ENCODE data around the gene KIF6. TPM values are rescaled to one million over a fixed set of nuclear protein-coding genes. Genes with fewer than 3 reads are reported as not detected.

KIF6 gene
- total RNA-seq, 1 donor from 2014 or later: 0.43 TPM

DNA sequence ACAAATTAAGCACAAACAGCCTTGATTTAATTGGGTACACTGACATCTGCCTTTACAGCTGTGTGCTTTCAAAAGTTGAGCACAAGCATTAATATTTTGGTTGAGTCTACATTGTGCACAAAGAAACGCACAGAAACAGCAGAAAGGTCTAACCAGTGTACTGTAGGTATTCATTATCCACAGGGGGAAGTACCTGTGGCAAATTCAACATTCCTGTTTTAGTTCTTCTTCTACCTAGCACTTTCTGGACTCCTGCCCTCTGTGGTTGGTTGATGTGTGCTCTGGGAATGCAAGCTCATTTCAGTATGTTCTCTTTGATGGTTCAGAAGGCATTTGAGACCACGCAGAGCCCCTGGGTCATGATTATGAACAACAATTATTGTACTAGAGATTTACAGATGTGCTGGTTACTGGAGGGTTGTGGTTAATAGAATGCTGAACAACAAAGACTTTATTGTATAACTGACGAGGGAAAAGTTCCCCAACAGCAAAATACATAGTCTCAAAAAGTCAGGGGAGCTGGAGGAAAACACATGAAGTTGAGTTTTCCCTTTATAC, 40.4 kb upstream of the KIF6 start:
- TF ChIP-seq, protein P1, sequence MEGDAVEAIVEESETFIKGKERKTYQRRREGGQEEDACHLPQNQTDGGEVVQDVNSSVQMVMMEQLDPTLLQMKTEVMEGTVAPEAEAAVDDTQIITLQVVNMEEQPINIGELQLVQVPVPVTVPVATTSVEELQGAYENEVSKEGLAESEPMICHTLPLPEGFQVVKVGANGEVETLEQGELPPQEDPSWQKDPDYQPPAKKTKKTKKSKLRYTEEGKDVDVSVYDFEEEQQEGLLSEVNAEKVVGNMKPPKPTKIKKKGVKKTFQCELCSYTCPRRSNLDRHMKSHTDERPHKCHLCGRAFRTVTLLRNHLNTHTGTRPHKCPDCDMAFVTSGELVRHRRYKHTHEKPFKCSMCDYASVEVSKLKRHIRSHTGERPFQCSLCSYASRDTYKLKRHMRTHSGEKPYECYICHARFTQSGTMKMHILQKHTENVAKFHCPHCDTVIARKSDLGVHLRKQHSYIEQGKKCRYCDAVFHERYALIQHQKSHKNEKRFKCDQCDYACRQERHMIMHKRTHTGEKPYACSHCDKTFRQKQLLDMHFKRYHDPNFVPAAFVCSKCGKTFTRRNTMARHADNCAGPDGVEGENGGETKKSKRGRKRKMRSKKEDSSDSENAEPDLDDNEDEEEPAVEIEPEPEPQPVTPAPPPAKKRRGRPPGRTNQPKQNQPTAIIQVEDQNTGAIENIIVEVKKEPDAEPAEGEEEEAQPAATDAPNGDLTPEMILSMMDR (IDR thresholded peaks at IDR 0.05): no peak
- intact Hi-C loops (cut with DNase I): no loop called here

DNA sequence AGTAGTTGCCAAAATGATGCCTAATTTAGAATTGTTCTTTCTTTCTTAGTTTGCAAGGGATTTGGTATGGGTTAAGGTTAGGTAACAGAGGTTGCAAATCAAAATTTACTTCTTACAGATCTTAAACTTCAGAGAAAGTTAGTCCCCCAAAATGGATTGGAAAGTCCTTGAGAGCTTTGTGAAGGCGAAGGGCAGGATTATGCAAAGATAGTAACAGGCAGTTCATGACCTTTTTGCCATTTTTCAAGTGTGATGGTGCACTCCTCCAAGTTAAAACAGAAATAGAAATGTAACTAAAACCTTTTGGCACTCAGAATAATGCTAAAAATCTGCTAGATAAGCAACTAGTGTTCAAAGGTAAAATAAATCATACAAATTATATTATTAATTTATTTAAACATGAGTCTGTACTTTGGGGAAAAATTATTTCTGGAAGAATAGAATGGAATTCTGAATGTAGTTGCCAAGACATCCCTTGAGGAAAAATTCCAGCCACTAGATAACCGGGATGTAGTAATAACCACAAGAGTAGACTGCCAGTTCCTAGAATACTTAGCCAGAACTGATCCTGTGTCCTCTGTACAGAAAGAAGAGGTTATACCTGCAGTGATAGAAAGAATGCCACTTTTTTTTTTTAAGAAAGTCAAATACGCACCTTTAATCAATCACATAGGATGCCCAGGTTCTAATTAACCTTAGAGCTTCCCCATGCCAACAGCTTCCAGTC, 35.2 kb upstream of the KIF6 start:
- Histone ChIP-seq H3K4me3 (no peak overlapping the region), H3K27me3 (no peaks in the 10 kb centered on the region), H3K4me1 (peaks cover 0 to 8% of the 10 kb centered on the region in 2 donors), H3K36me3 (no peaks in the 10 kb centered on the region), H3K9me3 (no peaks in the 10 kb centered on the region), H3K27ac (no peak overlapping the region)
- no peak for DNase-seq (ENCODE audit: low spot score in 2 of 2)
- intact Hi-C loops (cut with DNase I): no loop called here
- TF ChIP-seq, protein P1 (IDR thresholded peaks at IDR 0.05): no peak

More for the DNA sequence above, 40.4 kb upstream of the KIF6 start:
- no peaks in the 10 kb centered on the region for H3K27me3 ChIP-seq
- no peak overlapping the region for H3K4me3 ChIP-seq
- H3K4me1 ChIP-seq: peaks cover 0 to 4% of the 10 kb centered on the region in 2 donors
- DNase-seq (ENCODE audit: low spot score in 2 of 2): no peak
- H3K36me3 ChIP-seq: no peaks in the 10 kb centered on the region
- no peaks in the 10 kb centered on the region for H3K9me3 ChIP-seq
- H3K27ac ChIP-seq: no peak overlapping the region

DNA sequence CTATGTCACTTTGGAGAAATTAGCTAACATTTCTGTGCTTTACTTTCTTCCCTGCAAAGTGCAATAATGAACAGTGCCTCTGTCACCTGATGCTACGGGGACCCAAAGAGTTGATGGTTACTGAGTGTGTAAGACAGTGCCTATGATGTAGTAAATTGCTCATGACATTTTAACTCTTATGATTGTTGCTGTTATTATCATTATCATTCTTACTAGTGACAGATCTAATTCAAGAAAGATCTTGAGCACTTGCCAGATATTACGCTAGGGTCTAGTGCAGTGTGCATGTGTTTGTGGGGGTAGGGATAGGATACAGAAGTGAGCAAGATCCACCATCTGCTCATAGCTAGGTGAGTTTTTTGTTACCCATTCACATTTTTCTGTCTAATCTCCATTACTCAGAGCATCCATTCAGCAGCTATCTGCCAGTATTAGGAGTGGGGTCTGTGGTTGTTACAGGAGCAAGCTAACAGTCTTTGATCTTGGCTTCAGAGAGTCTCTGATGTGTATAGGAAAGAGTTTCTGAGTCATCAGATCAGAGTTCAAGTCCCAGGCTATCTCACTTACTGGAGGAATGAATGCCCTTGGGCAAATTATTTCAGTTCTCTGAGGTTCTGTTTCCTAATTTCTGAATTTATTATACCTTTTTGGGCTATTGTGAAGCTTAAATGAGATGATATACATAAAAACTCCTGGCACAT, 33.8 kb upstream of the KIF6 start:
- TF ChIP-seq, protein P1 (IDR thresholded peaks at IDR 0.05): no peak
- no peaks in the 10 kb centered on the region for H3K9me3 ChIP-seq
- no peak overlapping the region for H3K27ac ChIP-seq

DNA sequence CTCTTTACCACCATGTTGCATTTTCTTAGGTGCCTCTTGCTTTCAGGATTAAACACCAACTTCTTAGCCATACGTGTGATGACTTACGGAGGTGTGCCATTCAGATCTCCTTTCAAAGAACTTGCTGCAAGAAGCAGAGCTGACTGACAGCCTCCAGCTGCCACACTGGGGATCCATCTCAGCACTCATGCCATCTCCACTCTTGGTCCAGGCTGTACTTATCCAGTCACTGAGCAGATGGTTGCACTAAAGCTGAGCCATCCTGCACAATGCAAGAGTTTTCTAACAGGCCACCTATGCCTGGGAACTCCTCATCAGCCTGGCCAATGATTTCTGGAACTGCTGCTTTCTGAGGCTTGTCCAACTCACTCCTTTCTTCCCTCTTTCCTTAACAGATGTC, 31.4 kb upstream of the KIF6 start:
- Histone ChIP-seq H3K4me3 (no peak overlapping the region), H3K27ac (no peak overlapping the region), H3K9me3 (no peaks in the 10 kb centered on the region), H3K4me1 (peaks cover 0 to 19% of the 10 kb centered on the region in 2 donors), H3K27me3 (no peaks in the 10 kb centered on the region), H3K36me3 (no peaks in the 10 kb centered on the region)
- TF ChIP-seq, protein P1 (IDR thresholded peaks at IDR 0.05): no peak
- intact Hi-C loops (cut with DNase I): no loop called here
- no peak for DNase-seq (ENCODE audit: low spot score in 2 of 2)

More for the DNA sequence above, 33.8 kb upstream of the KIF6 start:
- DNase-seq (ENCODE audit: low spot score in 2 of 2): no peak
- H3K4me3 ChIP-seq: no peak overlapping the region
- H3K27me3 ChIP-seq: no peaks in the 10 kb centered on the region
- H3K36me3 ChIP-seq: no peaks in the 10 kb centered on the region
- intact Hi-C loops (cut with DNase I): no loop called here
- peaks cover 0 to 12% of the 10 kb centered on the region in 2 donors for H3K4me1 ChIP-seq

DNA sequence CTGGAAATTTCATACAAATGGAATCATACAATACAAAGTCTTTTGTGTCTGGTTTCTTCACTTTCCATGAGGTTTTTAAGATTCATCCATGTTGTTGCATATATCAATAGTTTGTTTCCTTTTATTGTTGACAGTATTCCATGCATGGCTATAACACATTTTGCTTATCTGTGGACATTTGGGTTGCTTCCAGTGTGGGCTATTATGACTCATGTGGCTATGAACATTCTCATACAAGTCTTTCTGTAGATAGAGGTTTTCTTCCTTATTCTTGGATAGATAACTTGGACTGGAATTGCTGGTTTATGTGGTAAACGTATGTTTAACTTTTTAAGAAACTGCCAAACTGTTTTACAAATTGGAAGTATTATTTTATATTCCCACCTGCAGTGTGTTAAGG, 30.0 kb upstream of the KIF6 start:
- Histone ChIP-seq H3K4me1 (peaks cover 0 to 13% of the 10 kb centered on the region in 2 donors), H3K27me3 (no peaks in the 10 kb centered on the region), H3K9me3 (no peaks in the 10 kb centered on the region), H3K4me3 (no peak overlapping the region), H3K36me3 (no peaks in the 10 kb centered on the region), H3K27ac (no peak overlapping the region)
- TF ChIP-seq, protein P1 (IDR thresholded peaks at IDR 0.05): no peak
- intact Hi-C loops (cut with DNase I): no loop called here
- DNase-seq (ENCODE audit: low spot score in 2 of 2): no peak

Measured in ascending aorta (tissue), 2 donors.